Activated naive CD4-positive, alpha-beta T cell treated with Interleukin-2 at 50 U/mL for 16 hours (primary cell): ENCODE measurements around the gene CRACDL.

Experiments used
- DNase-seq: peaks from one replicate; pipeline ENCODE4 v3.0.0-alpha.2; 2020

Gene CRACDL

DNA sequence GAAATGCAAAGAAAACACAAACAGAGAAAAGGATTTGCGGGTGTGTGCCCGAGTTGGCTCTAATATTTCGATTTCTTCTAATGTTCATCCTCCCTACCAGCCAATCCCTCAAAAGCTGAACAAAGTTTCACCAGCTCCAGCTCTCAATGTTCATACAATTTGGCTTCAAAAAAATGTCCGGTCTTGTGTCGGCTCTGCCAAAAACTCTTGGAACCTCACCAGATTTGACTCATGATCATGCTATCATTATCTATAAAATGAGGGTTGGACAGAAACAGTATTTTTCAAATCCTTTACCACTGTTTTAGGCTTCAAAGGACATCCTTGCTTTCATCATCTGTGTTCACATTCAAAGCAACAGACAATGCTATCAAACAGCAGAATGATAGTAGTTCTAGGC is 88.2 kb downstream of the CRACDL start:
- DNase-seq: no peak

- no peak for DNase-seq
Measured at GRCh38 chr2:98846041-98846440, 90.0 kb downstream of the CRACDL start.

DNA sequence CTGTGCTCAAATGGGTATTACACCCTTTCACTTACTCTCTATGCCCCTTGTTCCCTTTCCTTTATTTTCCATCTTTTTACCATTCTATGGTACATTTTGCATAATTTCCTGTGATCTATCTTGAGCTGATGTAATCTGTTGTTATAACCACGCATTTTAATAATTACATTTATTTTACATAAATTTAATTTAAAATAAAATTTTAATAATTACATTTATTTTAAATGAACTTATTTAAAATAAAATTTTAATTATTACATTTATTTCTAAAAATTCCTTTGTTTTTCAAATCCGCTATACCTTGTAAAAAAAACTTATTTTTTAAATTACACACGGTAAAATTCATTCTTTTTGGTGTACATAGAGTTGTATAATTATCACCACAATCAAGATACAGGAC is 93.9 kb downstream of the CRACDL start:
- no peak for DNase-seq

- DNase-seq: no peak
Measured at GRCh38 chr2:98839292-98839691, 96.7 kb downstream of the CRACDL start.

- peak; percentile 38 for DNase-seq
Measured at GRCh38 chr2:98835831-98836385, 100.1 kb downstream of the CRACDL start.

GRCh38 chr2:98833917-98834263 is 102.1 kb downstream of the CRACDL start:
- DNase-seq: no peak

GRCh38 chr2:98833172-98833916 is 102.7 kb downstream of the CRACDL start:
- peak; percentile 28 for DNase-seq

DNA sequence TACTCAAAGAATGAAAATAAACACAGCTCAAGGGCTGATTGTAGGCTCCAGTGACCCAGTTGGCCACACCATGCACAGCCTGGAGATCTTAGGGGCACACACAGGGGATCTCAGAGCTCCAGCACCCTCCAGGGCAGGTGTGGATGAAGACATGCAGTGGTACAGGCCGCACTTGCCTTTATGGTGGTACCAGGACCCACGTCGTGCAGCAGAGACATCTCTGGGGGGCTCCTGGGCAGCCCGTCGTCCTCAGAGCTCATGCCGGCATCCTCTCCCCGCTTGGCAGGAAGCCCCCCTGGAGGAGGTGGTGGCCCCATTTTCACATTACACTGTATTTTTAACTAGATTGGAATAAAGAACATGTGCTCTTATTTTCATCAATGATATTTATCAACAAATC is 103.9 kb downstream of the CRACDL start:
- no peak for DNase-seq

DNA sequence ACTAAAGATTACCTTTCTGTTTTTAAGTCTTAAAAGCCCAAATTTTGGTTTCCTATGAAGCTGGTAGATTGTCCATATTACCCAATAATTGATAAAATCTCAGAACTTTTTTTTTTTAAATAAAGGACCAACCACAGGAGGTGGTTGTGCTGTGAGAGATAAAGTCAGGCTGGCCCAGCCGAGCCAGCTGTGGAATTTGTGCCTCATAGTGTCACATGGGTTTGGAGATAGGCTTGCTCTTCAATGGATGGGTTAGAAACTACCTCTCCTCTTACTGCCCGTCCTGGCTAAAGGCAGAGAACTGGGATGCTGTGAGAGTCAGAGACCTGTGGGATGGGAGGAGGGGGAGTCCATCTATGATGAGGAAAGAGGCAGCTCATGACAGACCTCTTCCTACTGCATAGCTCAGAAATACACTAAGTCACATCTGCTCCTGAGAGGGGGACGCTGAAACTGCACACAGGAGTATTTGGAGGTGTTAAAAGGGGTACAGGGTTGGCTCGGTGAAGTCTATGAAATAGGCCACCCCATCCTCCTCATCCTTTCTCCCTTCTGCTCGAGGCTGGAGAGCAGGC is 105.4 kb downstream of the CRACDL start:
- DNase-seq: no peak

DNA sequence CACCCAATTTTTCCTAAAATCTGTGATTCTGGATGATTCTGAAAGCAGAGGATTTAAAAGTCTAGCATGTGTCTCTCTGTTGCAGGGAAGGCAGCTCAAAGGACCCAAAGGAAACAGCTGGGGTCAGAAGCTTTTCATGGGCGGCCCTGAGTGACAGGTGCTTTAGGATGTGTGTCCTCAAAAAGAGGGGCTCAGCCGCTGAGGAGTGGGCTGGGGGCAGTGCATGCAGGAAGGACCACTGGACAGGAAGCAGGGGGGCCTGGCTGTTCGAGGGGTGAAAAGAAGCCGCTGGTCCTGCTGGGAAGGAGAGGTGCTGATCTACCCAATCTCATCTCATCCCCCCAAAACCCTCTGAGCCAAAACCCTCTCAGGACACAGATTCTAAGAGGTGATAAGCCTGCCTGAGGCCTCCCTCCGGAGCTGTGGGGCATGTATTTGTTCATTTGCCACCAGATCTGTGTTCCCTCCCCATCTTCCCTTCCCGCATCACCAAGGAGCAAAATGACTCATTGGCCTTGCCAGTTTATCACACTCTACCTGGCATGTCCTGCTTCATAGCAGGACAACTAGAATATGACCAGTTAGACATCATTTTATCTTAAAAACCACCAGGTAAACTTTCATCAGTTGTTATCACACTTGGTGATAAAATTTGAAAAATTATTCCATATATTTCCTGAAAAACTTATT is 106.3 kb downstream of the CRACDL start:
- no peak for DNase-seq

- DNase-seq: no peak
Measured at GRCh38 chr2:98828793-98829371, 107.1 kb downstream of the CRACDL start.

DNA sequence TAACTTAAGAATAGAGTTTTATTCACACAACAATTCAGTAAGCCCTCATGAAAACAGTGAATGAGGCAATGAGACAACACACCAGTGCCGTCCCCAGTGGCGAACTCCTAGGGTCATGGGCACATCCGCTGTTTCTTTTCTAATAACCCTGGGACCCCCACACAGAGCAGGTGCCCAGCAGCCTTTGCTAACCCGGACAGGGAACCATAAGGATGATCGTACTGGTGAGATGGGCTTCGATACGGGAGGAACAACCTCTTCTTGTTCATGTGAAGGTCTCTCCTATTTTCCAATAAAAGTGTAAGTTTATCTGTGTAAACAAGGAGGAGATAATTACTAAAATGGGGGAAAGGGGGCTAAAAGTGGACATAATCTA is 107.7 kb downstream of the CRACDL start:
- no peak for DNase-seq

GRCh38 chr2:98827625-98828368 is 108.2 kb downstream of the CRACDL start:
- no peak for DNase-seq

GRCh38 chr2:98826856-98827255 is 109.2 kb downstream of the CRACDL start:
- no peak for DNase-seq

- DNase-seq: no peak
Measured at GRCh38 chr2:98825858-98826257, 110.2 kb downstream of the CRACDL start.

DNA sequence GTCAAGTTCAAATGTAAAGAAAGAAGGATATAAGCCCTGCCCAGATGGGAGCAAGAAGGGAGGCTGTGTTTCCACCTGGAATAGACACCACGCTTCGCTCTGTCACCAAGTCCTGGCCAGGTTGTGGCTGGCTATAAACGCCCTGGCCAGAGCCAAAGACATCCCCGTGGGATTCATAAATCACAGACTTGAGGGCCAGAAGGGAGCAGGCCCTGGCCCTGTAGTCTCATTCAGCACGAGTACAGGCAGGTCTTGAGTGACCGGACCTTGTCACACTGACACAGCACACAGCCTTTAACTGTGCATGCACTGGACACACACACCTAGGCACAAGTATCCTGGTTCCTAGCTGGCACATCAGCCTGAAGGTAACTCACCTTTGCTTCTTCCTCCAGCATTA is 110.6 kb downstream of the CRACDL start:
- no peak for DNase-seq

DNA sequence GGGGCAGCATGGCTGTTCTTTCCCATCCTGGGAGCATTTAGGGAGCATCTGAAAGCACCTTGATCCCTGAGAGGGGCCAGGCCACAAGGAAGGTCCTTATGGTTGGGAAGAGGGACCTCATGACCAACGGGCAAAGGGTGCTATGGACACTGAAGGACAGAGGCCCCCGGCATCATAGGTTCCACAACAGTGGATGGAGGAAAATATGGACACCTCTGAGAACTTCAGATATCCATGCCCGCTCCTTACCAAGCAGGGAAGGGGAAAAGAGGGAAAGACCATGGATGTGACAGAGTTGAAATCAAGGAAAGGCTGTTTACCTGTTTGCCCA is 111.0 kb downstream of the CRACDL start:
- no peak for DNase-seq

GRCh38 chr2:98824256-98825019 is 111.6 kb downstream of the CRACDL start:
- DNase-seq: no peak

DNA sequence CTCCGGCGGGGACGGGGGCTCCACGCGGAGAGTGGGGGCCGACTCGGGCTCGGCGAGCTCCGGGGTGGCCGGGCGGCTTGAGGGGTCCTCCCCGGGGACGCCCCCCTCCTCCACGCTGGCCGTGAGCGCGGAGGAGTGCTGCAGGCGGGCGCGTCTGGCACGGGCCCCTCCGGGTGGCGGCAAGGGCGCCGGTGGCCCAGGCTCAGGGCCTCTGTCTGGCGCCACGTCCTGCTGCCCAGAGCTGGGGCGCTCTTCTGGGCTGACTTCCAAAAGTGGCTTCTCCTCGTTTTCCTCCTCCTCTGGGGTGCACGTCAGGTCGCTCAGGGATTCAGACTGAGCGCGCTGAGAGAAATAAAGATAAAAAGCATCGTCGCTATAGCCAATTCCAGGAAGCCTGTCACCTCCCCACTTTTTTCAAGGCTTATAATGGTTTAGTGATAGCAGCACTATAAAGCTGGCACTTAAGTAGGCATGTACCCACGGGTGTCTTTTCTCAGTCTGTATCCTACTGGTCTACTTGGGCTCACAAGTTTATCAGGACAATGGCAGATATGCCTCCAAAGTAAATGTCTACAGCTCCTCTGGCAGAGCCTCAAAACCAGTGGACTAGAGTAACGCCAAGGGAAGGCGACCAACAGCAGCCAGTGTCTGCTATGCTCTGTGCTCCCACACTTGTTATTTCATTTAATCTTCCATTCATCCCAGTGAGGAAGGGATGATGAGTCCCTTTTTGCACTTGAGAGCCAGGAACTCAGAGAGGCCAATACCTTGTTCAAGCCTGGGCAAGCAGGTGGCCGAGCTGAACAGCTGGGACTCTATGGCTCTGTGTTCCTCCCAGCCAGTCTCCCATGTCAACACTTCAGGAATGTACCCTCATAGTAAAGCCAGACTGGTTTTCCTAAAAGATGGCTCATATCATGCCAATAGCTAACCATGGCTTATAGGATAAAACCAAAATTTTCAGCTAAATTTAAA is 112.5 kb downstream of the CRACDL start:
- DNase-seq: no peak

GRCh38 chr2:98822301-98823164 is 113.5 kb downstream of the CRACDL start:
- peak; percentile 65 for DNase-seq
